Tibial nerve (tissue), 4 donors: ENCODE data around the gene CKS1B. TPM values are rescaled to one million over a fixed set of nuclear protein-coding genes. Genes with fewer than 3 reads are reported as not detected.

Experiments used
- DNase-seq, 2 donors: peaks; one replicate each; pipeline ENCODE4 v3.0.0-alpha.2; 2019; ENCODE audit warnings: low spot score in 2 of 2
- H3K27ac ChIP-seq, 4 donors: fragments of 200-600 bp; sonication (generic) in 3 of 4; one replicate each; pipeline ENCODE4 v1.5.1; 2017 to 2019; ENCODE audit warnings: mild to moderate bottlenecking in 1 of 4
- H3K27me3 ChIP-seq, 2 donors: fragments of 200-600 bp; sonication (generic) in 1 of 2; one replicate each; pipeline versions ENCODE4 v1.5.1 to v1.6.0; 2017 to 2019
- H3K36me3 ChIP-seq, 3 donors: fragments of 200-600 bp; sonication (generic); one replicate each; pipeline ENCODE4 v1.5.1; 2018 to 2019
- H3K4me1 ChIP-seq, 4 donors: fragments of 200-600 bp; sonication (generic) in 3 of 4; one replicate each; pipeline ENCODE4 v1.5.1; 2017 to 2019
- H3K4me3 ChIP-seq, 4 donors: fragments of 200-600 bp; sonication (generic) in 3 of 4; one replicate each; pipeline ENCODE4 v1.5.1; 2017 to 2019; ENCODE audit warnings: mild to moderate bottlenecking in 1 of 4, moderate library complexity in 1 of 4
- H3K9me3 ChIP-seq, 4 donors: fragments of 200-600 bp; sonication (generic) in 3 of 4; one replicate each; pipeline ENCODE4 v1.5.1; 2017 to 2019
- CTCF ChIP-seq, 5 experiments: fragments of 200-600 bp in 3 of 5; fragments of 450-650 bp in 2 of 5; sonication (generic) in 3 of 5; IDR thresholded peaks; one replicate each; pipeline ENCODE4 v1.5.1; 2016 to 2019; ENCODE audit warnings: antibody characterized with exemption in 5 of 5, mild to moderate bottlenecking in 3 of 5, moderate library complexity in 2 of 5
- EP300 ChIP-seq, 2 donors: sonication (generic); formaldehyde crosslinking; IDR thresholded peaks; one replicate each; pipeline ENCODE4 v1.6.1; 2017; ENCODE audit warnings: antibody characterized with exemption in 2 of 2, mild to moderate bottlenecking in 1 of 2
- POLR2A ChIP-seq, 2 donors: fragments of 450-650 bp; IDR thresholded peaks; one replicate each; pipeline ENCODE4 v1.6.1; 2017; ENCODE audit warnings: antibody characterized with exemption in 2 of 2, mild to moderate bottlenecking in 2 of 2, moderate library complexity in 2 of 2
- WGBS, 2 donors: methylation state at CpG; one replicate each; pipeline ENCODE4 v1.1.5; 2018; 5-methylcytosine and 5-hydroxymethylcytosine counted together
- total RNA-seq, 4 donors: library from RNA; depleted of rRNA; stranded (reverse); fragments of >200 nt; gene quantifications; one replicate each; pipeline ENCODE4 v1.1.0, GENCODE V29; 2016

CKS1B gene
- total RNA-seq, 4 donors from 2014 or later = 35.2 to 40.5 (median 37.3) TPM

- Histone ChIP-seq H3K36me3 (peaks cover 0 to 37% (median 17%) of the 10 kb centered on the region in 3 donors), H3K4me3 (peak within 1 kb of the TSS; percentile 26 to 51 (median 42)), H3K4me1 (peaks cover 0 to 68% (median 44%) of the 10 kb centered on the region in 4 donors), H3K27ac (peak within 1 kb of the TSS; percentile 96 to 100 (median 99)), H3K9me3 (no peaks in the 10 kb centered on the region), H3K27me3 (no peaks in the 10 kb centered on the region)
- TF ChIP-seq CTCF (IDR thresholded peaks at IDR 0.05) (peak in 1 of 5 experiments; percentile 5), POLR2A (IDR thresholded peaks at IDR 0.05) (peak; percentile 91 to 92), EP300 (IDR thresholded peaks at IDR 0.05) (peak in 1 of 2 donors; percentile 89)
- DNase-seq = peak; percentile 90 to 93
- 6 to 7% methylated on average over 11 to 13 of the region's 15 CpGs for WGBS, 2 donors
Observed at GRCh38 chr1:154970631-154971340, 3.7 kb upstream of the CKS1B start, which contains the start of gene SHC1. TSS of gene SHC1 (minus strand) at chr1:154970747. CDS start at chr1:154970526, 221 bp downstream.

- peak overlapping the region in 2 of 4 donors; percentile 36 to 51 for H3K4me3 ChIP-seq
- peaks cover 0 to 75% (median 47%) of the 10 kb centered on the region in 4 donors for H3K4me1 ChIP-seq
- TF ChIP-seq EP300 (IDR thresholded peaks at IDR 0.05) = no peak
- no peak for TF ChIP-seq CTCF (IDR thresholded peaks at IDR 0.05)
- no peak for TF ChIP-seq POLR2A (IDR thresholded peaks at IDR 0.05)
- WGBS, 2 donors = 42 to 58% methylated on average over 10 of the region's 10 CpGs
- peak overlapping the region; percentile 96 to 100 (median 99) for H3K27ac ChIP-seq
- DNase-seq = peak in 1 of 2 donors; percentile 69
- H3K27me3 ChIP-seq = no peaks in the 10 kb centered on the region
- H3K9me3 ChIP-seq = no peaks in the 10 kb centered on the region
- peaks cover 0 to 30% (median 11%) of the 10 kb centered on the region in 3 donors for H3K36me3 ChIP-seq
Observed at GRCh38 chr1:154971341-154971998, 3.0 kb upstream of the CKS1B start.

- WGBS, 2 donors = 64 to 68% methylated on average over 3 of the region's 3 CpGs
- H3K4me1 ChIP-seq = peaks cover 0 to 74% (median 47%) of the 10 kb centered on the region in 4 donors
- H3K4me3 ChIP-seq = peak overlapping the region in 1 of 4 donors; percentile 75
- peak overlapping the region; percentile 96 to 100 (median 99) for H3K27ac ChIP-seq
- peaks cover 0 to 23% (median 10%) of the 10 kb centered on the region in 3 donors for H3K36me3 ChIP-seq
- DNase-seq = no peak
- H3K27me3 ChIP-seq = no peaks in the 10 kb centered on the region
- no peak for TF ChIP-seq CTCF (IDR thresholded peaks at IDR 0.05)
- no peak for TF ChIP-seq POLR2A (IDR thresholded peaks at IDR 0.05)
- no peak for TF ChIP-seq EP300 (IDR thresholded peaks at IDR 0.05)
- no peaks in the 10 kb centered on the region for H3K9me3 ChIP-seq
Observed at GRCh38 chr1:154972213-154972516, 2.3 kb upstream of the CKS1B start.

- 24 to 30% methylated on average over 18 of the region's 18 CpGs for WGBS, 2 donors
- TF ChIP-seq POLR2A (IDR thresholded peaks at IDR 0.05) = no peak
- TF ChIP-seq EP300 (IDR thresholded peaks at IDR 0.05) = peak in 1 of 2 donors; percentile 75
- TF ChIP-seq CTCF (IDR thresholded peaks at IDR 0.05) = no peak
- Histone ChIP-seq H3K27me3 (no peaks in the 10 kb centered on the region), H3K4me3 (peak overlapping the region in 2 of 4 donors; percentile 66 to 75), H3K4me1 (peaks cover 0 to 72% (median 47%) of the 10 kb centered on the region in 4 donors), H3K36me3 (peaks cover 0 to 17% (median 4%) of the 10 kb centered on the region in 3 donors), H3K27ac (peak overlapping the region; percentile 96 to 100 (median 99)), H3K9me3 (no peaks in the 10 kb centered on the region)
- peak in 1 of 2 donors; percentile 44 for DNase-seq
Observed at GRCh38 chr1:154972517-154973343, 1.8 kb upstream of the CKS1B start.
